ENCODE measurements around the gene IL25. TPM values are rescaled to one million over a fixed set of nuclear protein-coding genes. Genes with fewer than 3 reads are reported as not detected.
"Not testable (repeated sequence)": the region's sequence is repeated elsewhere in the genome, so short reads cannot be mapped to it uniquely, and the experiment has no call there.

Gene IL25
- total RNA-seq, 1 donor from 2014 or later = not detected

GRCh38 chr14:23386999-23387398 is 14.4 kb downstream of the IL25 start:
- H3K36me3 ChIP-seq = no peaks in the 10 kb centered on the region
- no peak for TF ChIP-seq CTCF (IDR thresholded peaks at IDR 0.05)
- no peaks in the 10 kb centered on the region for H3K9me3 ChIP-seq
- ATAC-seq (no peak), DNase-seq (no peak)
- H3K4me3 ChIP-seq = no peak overlapping the region
- no peaks in the 10 kb centered on the region for H3K27me3 ChIP-seq
- no peak overlapping the region for H3K27ac ChIP-seq
- intact Hi-C loops (cut with DNase I) = no loop called here
- no peaks in the 10 kb centered on the region for H3K4me1 ChIP-seq

- TF ChIP-seq CTCF (IDR thresholded peaks at IDR 0.05) = no peak
- H3K27me3 ChIP-seq = no peaks in the 10 kb centered on the region
- no peaks in the 10 kb centered on the region for H3K9me3 ChIP-seq
- intact Hi-C loops (cut with DNase I) = no loop called here
- DNase-seq (no peak), ATAC-seq (no peak)
- H3K36me3 ChIP-seq = no peaks in the 10 kb centered on the region
- H3K4me3 ChIP-seq = no peak overlapping the region
- H3K27ac ChIP-seq = no peak overlapping the region
- H3K4me1 ChIP-seq = no peaks in the 10 kb centered on the region
Measured at GRCh38 chr14:23387916-23388882, 15.6 kb downstream of the IL25 start.

GRCh38 chr14:23388996-23389395 is 16.4 kb downstream of the IL25 start:
- intact Hi-C loops (cut with DNase I) = no loop called here
- no peaks in the 10 kb centered on the region for H3K36me3 ChIP-seq
- no peak for TF ChIP-seq CTCF (IDR thresholded peaks at IDR 0.05)
- no peak overlapping the region for H3K27ac ChIP-seq
- ATAC-seq (no peak), DNase-seq (no peak)
- no peaks in the 10 kb centered on the region for H3K9me3 ChIP-seq
- no peaks in the 10 kb centered on the region for H3K27me3 ChIP-seq
- H3K4me3 ChIP-seq = no peak overlapping the region
- H3K4me1 ChIP-seq = no peaks in the 10 kb centered on the region

GRCh38 chr14:23389396-23389795 is 16.8 kb downstream of the IL25 start:
- intact Hi-C loops (cut with DNase I) = no loop called here
- no peak for DNase-seq
- no peak for ATAC-seq
- Histone ChIP-seq H3K36me3 (no peaks in the 10 kb centered on the region), H3K4me3 (no peak overlapping the region), H3K9me3 (no peaks in the 10 kb centered on the region), H3K27ac (no peak overlapping the region), H3K4me1 (no peaks in the 10 kb centered on the region), H3K27me3 (no peaks in the 10 kb centered on the region)
- no peak for TF ChIP-seq CTCF (IDR thresholded peaks at IDR 0.05)

GRCh38 chr14:23389871-23390270 is 17.3 kb downstream of the IL25 start:
- H3K4me3 ChIP-seq; H3K36me3 ChIP-seq; intact Hi-C loops (cut with DNase I); H3K9me3 ChIP-seq; H3K4me1 ChIP-seq; DNase-seq; H3K27me3 ChIP-seq; ATAC-seq; H3K27ac ChIP-seq: not testable (repeated sequence)

- ATAC-seq = no peak
- intact Hi-C loops (cut with DNase I) = no loop called here
Measured at GRCh38 chr14:23392613-23393012, 20.0 kb downstream of the IL25 start.

More at GRCh38 chr14:23392613-23393012, 20.0 kb downstream of the IL25 start:
- H3K4me1 ChIP-seq = no peaks in the 10 kb centered on the region
- no peaks in the 10 kb centered on the region for H3K36me3 ChIP-seq
- no peaks in the 10 kb centered on the region for H3K9me3 ChIP-seq
- H3K27me3 ChIP-seq = no peaks in the 10 kb centered on the region
- TF ChIP-seq CTCF (IDR thresholded peaks at IDR 0.05) = no peak
- no peak for DNase-seq
- H3K27ac ChIP-seq = no peak overlapping the region
- no peak overlapping the region for H3K4me3 ChIP-seq
